CD4-positive, alpha-beta T cell treated with Interleukin-2 at 100 ng/mL for 4 hours (primary cell): ENCODE measurements around the gene CREB3L4.
A peak's percentile ranks its signal among the peaks of the same experiment; 100 is the strongest.
"Not testable (repeated sequence)": the region's sequence is repeated elsewhere in the genome, so short reads cannot be mapped to it uniquely, and the experiment has no call there.

Experiments
- DNase-seq: peaks from one replicate; pipeline ENCODE4 v3.0.0-alpha.2; 2020; ENCODE audit warnings: low spot score

The CREB3L4 gene

GRCh38 chr1:153985941-153986761 is 18.4 kb downstream of the CREB3L4 start, which contains the start of gene RAB13:
Gene RAB13, minus strand, starts transcription at chr1:153986339. Its CDS starts 103 bp downstream, at chr1:153986236.
- no peak for DNase-seq

- no peak for DNase-seq
Measured at GRCh38 chr1:153987621-153988020, 19.9 kb downstream of the CREB3L4 start.

GRCh38 chr1:153990468-153991150 is 22.9 kb downstream of the CREB3L4 start, which contains the start of gene RPS27:
Gene RPS27, plus strand, starts transcription at chr1:153990762. Its CDS starts 35 bp downstream, at chr1:153990797.
- DNase-seq, result peak; percentile 97

GRCh38 chr1:153991151-153991630 is 23.5 kb downstream of the CREB3L4 start:
- DNase-seq, result no peak

- no peak for DNase-seq
Measured at GRCh38 chr1:153991806-153992205, 24.1 kb downstream of the CREB3L4 start.

- DNase-seq, result no peak
Measured at GRCh38 chr1:153995202-153995601, 27.5 kb downstream of the CREB3L4 start.

- DNase-seq, result no peak
Measured at GRCh38 chr1:153995640-153996039, 27.9 kb downstream of the CREB3L4 start.

GRCh38 chr1:153996882-153997281 is 29.2 kb downstream of the CREB3L4 start:
- not testable (repeated sequence) for DNase-seq

GRCh38 chr1:154000420-154000819 is 32.7 kb downstream of the CREB3L4 start:
- DNase-seq, result no peak

- no peak for DNase-seq
Measured at GRCh38 chr1:154006136-154006535, 38.4 kb downstream of the CREB3L4 start.

- DNase-seq, result no peak
Measured at GRCh38 chr1:154012129-154012528, 44.4 kb downstream of the CREB3L4 start.

GRCh38 chr1:154012543-154012942 is 44.8 kb downstream of the CREB3L4 start:
- DNase-seq, result not testable (repeated sequence)

GRCh38 chr1:154014154-154014907 is 46.6 kb downstream of the CREB3L4 start:
- DNase-seq, result no peak

- no peak for DNase-seq
Measured at GRCh38 chr1:154019269-154019668, 51.6 kb downstream of the CREB3L4 start.

- DNase-seq, result no peak
Measured at GRCh38 chr1:154019940-154020339, 52.2 kb downstream of the CREB3L4 start.
